Fibroblast of lung (primary cell): ENCODE measurements around the gene CD2AP. TPM values are rescaled to one million over a fixed set of nuclear protein-coding genes. Genes with fewer than 3 reads are reported as not detected.

Source experiments
- DNase-seq, 2 donors: peaks; one replicate each; pipeline versions ENCODE4 v3.0.0 to v3.0.0-alpha.2; 2010; ENCODE audit warnings: low read depth in 2 of 2
- H2AFZ ChIP-seq: 2 replicates; pipeline ENCODE4 v1.5.1; 2012; ENCODE audit warnings: low read length, control low read depth, inconsistent platforms
- H3K27ac ChIP-seq: 2 replicates; pipeline ENCODE4 v1.5.1; 2011; ENCODE audit warnings: low read length, control low read depth; ENCODE audit not compliant: insufficient read depth
- H3K27me3 ChIP-seq: 2 replicates; pipeline ENCODE4 v1.5.1; 2011; ENCODE audit warnings: mild to moderate bottlenecking, low read length; ENCODE audit not compliant: control insufficient read depth, insufficient read depth
- H3K36me3 ChIP-seq: 2 replicates; pipeline ENCODE4 v1.5.1; 2011; ENCODE audit warnings: low read length; ENCODE audit not compliant: control insufficient read depth, insufficient read depth
- H3K4me1 ChIP-seq: 2 replicates; pipeline ENCODE4 v1.5.1; 2011; ENCODE audit warnings: low read length; ENCODE audit not compliant: control insufficient read depth, insufficient read depth; ENCODE audit errors: extremely low read depth
- H3K4me2 ChIP-seq: 2 replicates; pipeline ENCODE4 v1.5.1; 2011; ENCODE audit warnings: low read length, control low read depth; ENCODE audit not compliant: insufficient read depth; ENCODE audit errors: extremely low read depth
- H3K4me3 ChIP-seq, 4 experiments: fragments of 200-600 bp in 1 of 4; sonication (generic) in 1 of 4; replicated peaks in 1 of 4; 2 replicates each; pipeline ENCODE4 v1.5.1; 2011 to 2016; ENCODE audit warnings: low read length in 4 of 4, low read depth in 3 of 4, mild to moderate bottlenecking in 3 of 4, control low read depth in 2 of 4, inconsistent platforms in 1 of 4, mixed read lengths in 1 of 4; ENCODE audit not compliant: insufficient read depth in 1 of 4; ENCODE audit errors: control extremely low read depth in 1 of 4
- H3K79me2 ChIP-seq: 2 replicates; pipeline ENCODE4 v1.5.1; 2012; ENCODE audit warnings: mild to moderate bottlenecking, low read length, inconsistent platforms; ENCODE audit not compliant: control insufficient read depth, insufficient read depth
- H3K9ac ChIP-seq: 2 replicates; pipeline ENCODE4 v1.5.1; 2011; ENCODE audit warnings: mild to moderate bottlenecking, low read length, control low read depth; ENCODE audit not compliant: insufficient read depth
- H3K9me3 ChIP-seq: 2 replicates; pipeline ENCODE4 v1.5.1; 2012; ENCODE audit warnings: low read depth, low read length; ENCODE audit not compliant: control insufficient read depth, insufficient read depth
- H4K20me1 ChIP-seq: 2 replicates; pipeline ENCODE4 v1.5.1; 2011; ENCODE audit warnings: low read length; ENCODE audit not compliant: control insufficient read depth, insufficient read depth; ENCODE audit errors: extremely low read depth
- EZH2 ChIP-seq: IDR thresholded peaks from 2 replicates; pipeline ENCODE4 v1.5.1; 2012; ENCODE audit warnings: low read length, control low read depth, mild to moderate bottlenecking; ENCODE audit errors: missing control alignments
- polyA plus RNA-seq, 2 donors: library from polyadenylated mRNA; depleted of rRNA in 1 of 2; stranded (reverse) in 1 of 2; unstranded in 1 of 2; fragments of >200 nt; gene quantifications; 2 replicates each; pipeline ENCODE4 v1.2.1, GENCODE V29; 2011 to 2012; ENCODE audit warnings: missing spikeins in 1 of 2
- total RNA-seq: library from RNA; depleted of rRNA; stranded (reverse); fragments of >200 nt; gene quantifications from 2 replicates; pipeline ENCODE4 v1.2.1, GENCODE V29; 2014
- TF ChIP-seq, protein P1 (sequence below), 2 donors: IDR thresholded peaks in 1 of 2; conservative IDR thresholded peaks in 1 of 2; 1 replicate in 1 of 2; 2 replicates in 1 of 2; pipeline ENCODE4 v1.5.1; 2011 to 2012; ENCODE audit warnings: low read length in 2 of 2, control low read depth in 1 of 2, inconsistent platforms in 1 of 2, low read depth in 1 of 2, mild to moderate bottlenecking in 1 of 2

The CD2AP gene
- total and polyA plus RNA-seq, 2 donors (not counting 1 experiment from before 2014, with no cell fraction given), result 15.7 to 17.2 TPM

DNA sequence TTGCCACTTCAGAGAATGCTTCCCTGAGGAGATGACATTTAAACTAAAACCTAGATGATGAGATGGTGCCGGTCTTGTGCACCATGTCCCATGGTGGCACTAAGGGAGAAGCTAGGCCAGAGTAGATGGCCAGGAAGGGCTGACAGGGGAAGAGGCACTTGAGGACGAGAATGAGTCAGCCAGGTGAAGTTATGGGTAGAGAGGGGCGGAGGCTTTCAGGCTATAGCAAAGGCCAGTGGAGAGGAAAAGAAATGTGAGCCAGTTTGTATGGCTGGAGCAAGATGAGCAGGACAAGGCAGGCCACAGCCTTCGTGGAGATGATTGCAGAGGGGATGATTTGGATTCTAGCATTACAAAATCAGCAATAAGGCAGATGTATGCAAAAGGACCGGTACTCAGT, 176.1 kb downstream of the CD2AP start:
- H3K9me3 ChIP-seq, result no peaks in the 10 kb centered on the region
- H3K27ac ChIP-seq, result no peak overlapping the region
- H3K27me3 ChIP-seq, result no peaks in the 10 kb centered on the region
- no peak for DNase-seq
- H3K36me3 ChIP-seq, result no peaks in the 10 kb centered on the region
- H3K79me2 ChIP-seq, result no peaks in the 10 kb centered on the region
- no peak overlapping the region for H3K4me2 ChIP-seq
- no peak overlapping the region for H2AFZ ChIP-seq
- no peak overlapping the region for H3K9ac ChIP-seq
- no peaks in the 10 kb centered on the region for H4K20me1 ChIP-seq
- TF ChIP-seq, protein P1, sequence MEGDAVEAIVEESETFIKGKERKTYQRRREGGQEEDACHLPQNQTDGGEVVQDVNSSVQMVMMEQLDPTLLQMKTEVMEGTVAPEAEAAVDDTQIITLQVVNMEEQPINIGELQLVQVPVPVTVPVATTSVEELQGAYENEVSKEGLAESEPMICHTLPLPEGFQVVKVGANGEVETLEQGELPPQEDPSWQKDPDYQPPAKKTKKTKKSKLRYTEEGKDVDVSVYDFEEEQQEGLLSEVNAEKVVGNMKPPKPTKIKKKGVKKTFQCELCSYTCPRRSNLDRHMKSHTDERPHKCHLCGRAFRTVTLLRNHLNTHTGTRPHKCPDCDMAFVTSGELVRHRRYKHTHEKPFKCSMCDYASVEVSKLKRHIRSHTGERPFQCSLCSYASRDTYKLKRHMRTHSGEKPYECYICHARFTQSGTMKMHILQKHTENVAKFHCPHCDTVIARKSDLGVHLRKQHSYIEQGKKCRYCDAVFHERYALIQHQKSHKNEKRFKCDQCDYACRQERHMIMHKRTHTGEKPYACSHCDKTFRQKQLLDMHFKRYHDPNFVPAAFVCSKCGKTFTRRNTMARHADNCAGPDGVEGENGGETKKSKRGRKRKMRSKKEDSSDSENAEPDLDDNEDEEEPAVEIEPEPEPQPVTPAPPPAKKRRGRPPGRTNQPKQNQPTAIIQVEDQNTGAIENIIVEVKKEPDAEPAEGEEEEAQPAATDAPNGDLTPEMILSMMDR (conservative IDR thresholded peaks at IDR 0.05 in 1 of 2, IDR thresholded peaks at IDR 0.05 in 1 of 2; ENCODE audit: low read depth in 1 of 2, low read length in 2 of 2), result no peak
- TF ChIP-seq EZH2, result no peak
- H3K4me1 ChIP-seq, result peaks cover 4% of the 10 kb centered on the region
- no peak overlapping the region for H3K4me3 ChIP-seq

DNA sequence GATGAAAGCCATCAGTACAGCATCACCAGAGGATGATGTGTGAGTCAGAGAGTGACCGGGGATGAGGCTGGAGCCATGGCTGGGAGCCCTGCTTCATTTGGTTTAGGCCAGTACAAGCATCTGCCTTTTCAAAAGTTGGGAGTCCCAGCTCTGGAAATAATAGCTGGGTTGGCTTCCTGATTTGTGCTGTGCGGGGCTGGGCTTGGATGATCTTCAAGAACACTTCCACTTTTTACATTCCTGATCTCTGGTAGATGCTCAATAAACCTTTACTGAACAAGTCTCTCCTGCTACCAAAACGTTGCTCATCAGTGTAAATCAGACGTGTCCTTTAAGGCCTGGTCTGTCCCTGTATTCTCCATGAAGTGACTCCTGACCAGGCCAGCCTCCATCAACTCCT, 176.7 kb downstream of the CD2AP start:
- Histone ChIP-seq H4K20me1 (no peaks in the 10 kb centered on the region), H3K9ac (no peak overlapping the region), H3K36me3 (no peaks in the 10 kb centered on the region), H3K27me3 (no peaks in the 10 kb centered on the region), H3K4me1 (peaks cover 4% of the 10 kb centered on the region), H3K4me3 (no peak overlapping the region), H3K79me2 (no peaks in the 10 kb centered on the region), H3K27ac (no peak overlapping the region), H2AFZ (no peak overlapping the region), H3K9me3 (no peaks in the 10 kb centered on the region), H3K4me2 (no peak overlapping the region)
- peak in 1 of 2 donors; percentile 23 for DNase-seq
- TF ChIP-seq, protein P1 (conservative IDR thresholded peaks at IDR 0.05 in 1 of 2, IDR thresholded peaks at IDR 0.05 in 1 of 2; ENCODE audit: low read depth in 1 of 2, low read length in 2 of 2), result no peak
- TF ChIP-seq EZH2, result no peak

DNA sequence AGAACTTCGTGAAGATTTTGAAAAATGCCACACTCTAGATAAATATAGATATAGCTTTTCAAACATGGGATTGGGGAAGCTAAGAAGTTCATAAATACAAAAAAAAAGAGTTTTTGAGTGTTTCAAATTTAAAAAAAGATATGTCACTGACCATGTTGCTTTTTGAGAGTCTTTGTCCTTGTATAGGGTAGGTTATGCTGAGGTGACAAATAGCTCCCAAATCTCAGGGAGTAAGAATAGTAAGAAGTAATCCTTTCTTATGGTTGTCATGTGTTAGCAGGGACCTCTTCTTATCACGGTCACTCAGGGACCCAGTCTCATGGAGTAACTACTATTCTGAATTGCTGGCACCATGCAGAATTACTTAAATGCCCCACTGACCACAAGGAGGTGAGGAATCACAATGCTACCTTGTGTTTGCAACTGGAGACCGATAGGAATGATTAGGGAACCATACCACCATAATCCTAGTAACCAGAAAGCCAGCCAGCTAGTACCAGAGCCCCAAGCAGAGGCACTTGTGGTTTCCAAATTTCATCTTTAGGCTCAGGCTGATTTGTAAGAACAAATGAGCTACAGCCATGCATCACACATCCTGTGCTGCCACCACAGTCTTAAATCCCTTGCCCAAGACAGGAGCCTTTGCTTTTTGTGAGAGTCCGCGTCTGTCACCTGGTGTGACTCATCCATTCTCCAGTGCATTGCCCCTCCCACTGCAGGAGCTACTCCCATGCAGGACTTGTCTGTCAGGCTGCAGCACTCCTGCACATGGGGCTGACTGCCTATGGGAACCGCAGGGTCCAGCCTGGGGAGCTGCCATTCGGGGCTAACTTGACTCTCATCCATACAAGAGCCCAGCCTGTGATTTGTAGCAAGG, 178.4 kb downstream of the CD2AP start:
- H3K4me3 ChIP-seq, result no peak overlapping the region

More for the DNA sequence above, 178.4 kb downstream of the CD2AP start:
- H3K36me3 ChIP-seq, result no peaks in the 10 kb centered on the region
- DNase-seq, result peak; percentile 5 to 78
- H3K9ac ChIP-seq, result no peak overlapping the region
- H3K27me3 ChIP-seq, result no peaks in the 10 kb centered on the region
- no peak overlapping the region for H2AFZ ChIP-seq
- no peak overlapping the region for H3K27ac ChIP-seq
- no peak overlapping the region for H3K4me2 ChIP-seq
- TF ChIP-seq, protein P1 (conservative IDR thresholded peaks at IDR 0.05 in 1 of 2, IDR thresholded peaks at IDR 0.05 in 1 of 2; ENCODE audit: low read depth in 1 of 2, low read length in 2 of 2), result no peak
- TF ChIP-seq EZH2, result no peak
- H3K79me2 ChIP-seq, result no peaks in the 10 kb centered on the region
- H3K4me1 ChIP-seq, result peaks cover 4% of the 10 kb centered on the region
- no peaks in the 10 kb centered on the region for H3K9me3 ChIP-seq
- no peaks in the 10 kb centered on the region for H4K20me1 ChIP-seq
